Sigmoid colon (tissue), 4 donors: ENCODE measurements around the gene ART4.

Source experiments
- EP300 ChIP-seq, 4 donors: sonication (generic); formaldehyde crosslinking; IDR thresholded peaks; one replicate each; pipeline ENCODE4 v1.6.1; 2017; ENCODE audit warnings: antibody characterized with exemption in 4 of 4
- TF ChIP-seq, protein P1 (sequence below), 4 experiments: fragments of 450-650 bp in 3 of 4; fragments of 200-600 bp in 1 of 4; IDR thresholded peaks; one replicate each; pipeline ENCODE4 v1.5.1; 2016 to 2019; ENCODE audit warnings: antibody characterized with exemption in 4 of 4, mild to moderate bottlenecking in 3 of 4, moderate library complexity in 2 of 4

DNA sequence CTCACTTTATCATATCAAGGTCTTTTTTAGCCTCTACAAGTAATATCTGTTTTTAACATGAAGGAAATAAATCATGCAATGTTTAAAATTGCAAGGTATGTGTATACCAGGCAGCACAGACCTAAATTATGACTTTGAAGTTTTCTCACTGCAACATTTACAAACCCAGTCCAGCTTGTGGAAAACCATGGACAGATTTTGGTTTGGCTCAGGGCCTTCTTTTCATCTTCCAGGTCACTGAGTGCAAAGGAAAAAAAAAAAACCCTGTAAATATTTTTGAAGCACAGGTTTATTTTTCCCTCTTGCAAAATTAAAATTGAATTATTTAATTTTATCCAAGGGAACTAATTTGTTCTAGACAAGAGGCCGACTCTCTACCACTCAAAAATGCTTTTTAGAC lies 28.6 kb upstream of the ART4 start:
- TF ChIP-seq, protein P1, sequence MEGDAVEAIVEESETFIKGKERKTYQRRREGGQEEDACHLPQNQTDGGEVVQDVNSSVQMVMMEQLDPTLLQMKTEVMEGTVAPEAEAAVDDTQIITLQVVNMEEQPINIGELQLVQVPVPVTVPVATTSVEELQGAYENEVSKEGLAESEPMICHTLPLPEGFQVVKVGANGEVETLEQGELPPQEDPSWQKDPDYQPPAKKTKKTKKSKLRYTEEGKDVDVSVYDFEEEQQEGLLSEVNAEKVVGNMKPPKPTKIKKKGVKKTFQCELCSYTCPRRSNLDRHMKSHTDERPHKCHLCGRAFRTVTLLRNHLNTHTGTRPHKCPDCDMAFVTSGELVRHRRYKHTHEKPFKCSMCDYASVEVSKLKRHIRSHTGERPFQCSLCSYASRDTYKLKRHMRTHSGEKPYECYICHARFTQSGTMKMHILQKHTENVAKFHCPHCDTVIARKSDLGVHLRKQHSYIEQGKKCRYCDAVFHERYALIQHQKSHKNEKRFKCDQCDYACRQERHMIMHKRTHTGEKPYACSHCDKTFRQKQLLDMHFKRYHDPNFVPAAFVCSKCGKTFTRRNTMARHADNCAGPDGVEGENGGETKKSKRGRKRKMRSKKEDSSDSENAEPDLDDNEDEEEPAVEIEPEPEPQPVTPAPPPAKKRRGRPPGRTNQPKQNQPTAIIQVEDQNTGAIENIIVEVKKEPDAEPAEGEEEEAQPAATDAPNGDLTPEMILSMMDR (IDR thresholded peaks at IDR 0.05): no peak
- no peak for TF ChIP-seq EP300 (IDR thresholded peaks at IDR 0.05)
